GM12878 (cell line): ENCODE data around the gene THSD4.

Experiments used
- EP300 ChIP-seq, 2 experiments: fragments of 150-350 bp in 1 of 2; IDR thresholded peaks; 2 replicates each; pipeline ENCODE4 v1.6.1; 2011 to 2012; ENCODE audit warnings: low read depth in 2 of 2, low read length in 2 of 2, borderline replicate concordance in 1 of 2, improper control_type of control experiment in 1 of 2, inconsistent platforms in 1 of 2; ENCODE audit not compliant: control insufficient read depth in 1 of 2
- KDM1A ChIP-seq: fragments of 200-600 bp; sonication (generic); IDR thresholded peaks from 2 replicates; pipeline ENCODE4 v1.6.1; 2016; ENCODE audit warnings: borderline replicate concordance
- NR2C1 ChIP-seq: fragments of 450-650 bp; IDR thresholded peaks from 2 replicates; pipeline ENCODE4 v1.6.1; 2017; ENCODE audit warnings: antibody characterized with exemption, mild to moderate bottlenecking, moderate library complexity
- PAX5 ChIP-seq: IDR thresholded peaks from 2 replicates; pipeline ENCODE4 v1.6.1; 2011; ENCODE audit warnings: low read depth, low read length, borderline replicate concordance
- POLR2AphosphoS5 ChIP-seq: IDR thresholded peaks from 2 replicates; pipeline ENCODE4 v1.6.1; 2011; ENCODE audit warnings: mild to moderate bottlenecking, low read length, inconsistent platforms
- RFX5 ChIP-seq: IDR thresholded peaks from 2 replicates; pipeline ENCODE4 v1.6.1; 2011; ENCODE audit warnings: low read depth, low read length, improper control_type of control experiment
- TAF1 ChIP-seq: IDR thresholded peaks from 2 replicates; pipeline ENCODE4 v1.6.1; 2011; ENCODE audit warnings: mild to moderate bottlenecking, low read depth, low read length, borderline replicate concordance
- ZNF217 ChIP-seq: fragments of 450-650 bp; IDR thresholded peaks from 2 replicates; pipeline ENCODE4 v1.6.1; 2017; ENCODE audit warnings: antibody characterized with exemption, mild to moderate bottlenecking
- TF ChIP-seq, protein P1 (sequence below): fragments of 150-350 bp; IDR thresholded peaks from 2 replicates; pipeline ENCODE4 v1.6.1; 2016; ENCODE audit warnings: low read depth, low read length
- TF ChIP-seq, protein P2 (sequence below), 3 experiments: IDR thresholded peaks in 2 of 3; conservative IDR thresholded peaks in 1 of 3; 2 replicates each; pipeline ENCODE4 v1.5.1; 2011; ENCODE audit warnings: low read depth in 3 of 3, low read length in 3 of 3, mild to moderate bottlenecking in 3 of 3, control low read depth in 2 of 3, moderate library complexity in 2 of 3, inconsistent platforms in 1 of 3, mixed read lengths in 1 of 3; ENCODE audit not compliant: control insufficient read depth in 2 of 3, insufficient read depth in 1 of 3; ENCODE audit errors: extremely low read depth in 1 of 3
- TF ChIP-seq, protein P3 (sequence below): IDR thresholded peaks from 2 replicates; pipeline ENCODE4 v1.6.1; 2011; ENCODE audit warnings: low read depth, low read length, improper control_type of control experiment, borderline replicate concordance

DNA sequence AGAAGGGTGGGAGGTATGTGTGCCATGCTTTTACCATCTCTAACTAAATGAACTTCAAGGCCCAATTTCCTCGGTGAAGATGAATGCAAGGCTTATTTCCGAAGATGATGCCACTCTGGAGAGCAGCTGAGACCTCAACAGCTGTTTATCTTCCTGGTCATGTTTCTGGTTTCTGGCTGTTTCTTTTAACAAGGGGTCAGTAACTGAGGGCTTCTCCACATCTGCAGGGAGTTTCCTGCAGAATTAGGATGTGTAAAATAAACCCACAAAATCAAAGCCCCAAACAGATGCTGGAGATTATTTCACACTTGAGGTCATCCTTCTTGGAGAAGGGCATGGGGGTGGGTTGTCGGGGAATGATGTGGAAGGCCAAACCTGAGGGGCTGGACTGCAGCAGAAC, 220.3 kb downstream of the THSD4 start:
- TF ChIP-seq TAF1 (no peak), POLR2AphosphoS5 (no peak), KDM1A (no peak), RFX5 (no peak), ZNF217 (no peak), PAX5 (no peak), EP300 (IDR thresholded peaks at IDR 0.05; ENCODE audit: borderline replicate concordance in 1 of 2, control insufficient read depth in 1 of 2, low read depth in 2 of 2, low read length in 2 of 2) (no peak), NR2C1 (no peak)
- TF ChIP-seq, protein P1, sequence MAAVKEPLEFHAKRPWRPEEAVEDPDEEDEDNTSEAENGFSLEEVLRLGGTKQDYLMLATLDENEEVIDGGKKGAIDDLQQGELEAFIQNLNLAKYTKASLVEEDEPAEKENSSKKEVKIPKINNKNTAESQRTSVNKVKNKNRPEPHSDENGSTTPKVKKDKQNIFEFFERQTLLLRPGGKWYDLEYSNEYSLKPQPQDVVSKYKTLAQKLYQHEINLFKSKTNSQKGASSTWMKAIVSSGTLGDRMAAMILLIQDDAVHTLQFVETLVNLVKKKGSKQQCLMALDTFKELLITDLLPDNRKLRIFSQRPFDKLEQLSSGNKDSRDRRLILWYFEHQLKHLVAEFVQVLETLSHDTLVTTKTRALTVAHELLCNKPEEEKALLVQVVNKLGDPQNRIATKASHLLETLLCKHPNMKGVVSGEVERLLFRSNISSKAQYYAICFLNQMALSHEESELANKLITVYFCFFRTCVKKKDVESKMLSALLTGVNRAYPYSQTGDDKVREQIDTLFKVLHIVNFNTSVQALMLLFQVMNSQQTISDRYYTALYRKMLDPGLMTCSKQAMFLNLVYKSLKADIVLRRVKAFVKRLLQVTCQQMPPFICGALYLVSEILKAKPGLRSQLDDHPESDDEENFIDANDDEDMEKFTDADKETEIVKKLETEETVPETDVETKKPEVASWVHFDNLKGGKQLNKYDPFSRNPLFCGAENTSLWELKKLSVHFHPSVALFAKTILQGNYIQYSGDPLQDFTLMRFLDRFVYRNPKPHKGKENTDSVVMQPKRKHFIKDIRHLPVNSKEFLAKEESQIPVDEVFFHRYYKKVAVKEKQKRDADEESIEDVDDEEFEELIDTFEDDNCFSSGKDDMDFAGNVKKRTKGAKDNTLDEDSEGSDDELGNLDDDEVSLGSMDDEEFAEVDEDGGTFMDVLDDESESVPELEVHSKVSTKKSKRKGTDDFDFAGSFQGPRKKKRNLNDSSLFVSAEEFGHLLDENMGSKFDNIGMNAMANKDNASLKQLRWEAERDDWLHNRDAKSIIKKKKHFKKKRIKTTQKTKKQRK: no peak
- TF ChIP-seq, protein P2, sequence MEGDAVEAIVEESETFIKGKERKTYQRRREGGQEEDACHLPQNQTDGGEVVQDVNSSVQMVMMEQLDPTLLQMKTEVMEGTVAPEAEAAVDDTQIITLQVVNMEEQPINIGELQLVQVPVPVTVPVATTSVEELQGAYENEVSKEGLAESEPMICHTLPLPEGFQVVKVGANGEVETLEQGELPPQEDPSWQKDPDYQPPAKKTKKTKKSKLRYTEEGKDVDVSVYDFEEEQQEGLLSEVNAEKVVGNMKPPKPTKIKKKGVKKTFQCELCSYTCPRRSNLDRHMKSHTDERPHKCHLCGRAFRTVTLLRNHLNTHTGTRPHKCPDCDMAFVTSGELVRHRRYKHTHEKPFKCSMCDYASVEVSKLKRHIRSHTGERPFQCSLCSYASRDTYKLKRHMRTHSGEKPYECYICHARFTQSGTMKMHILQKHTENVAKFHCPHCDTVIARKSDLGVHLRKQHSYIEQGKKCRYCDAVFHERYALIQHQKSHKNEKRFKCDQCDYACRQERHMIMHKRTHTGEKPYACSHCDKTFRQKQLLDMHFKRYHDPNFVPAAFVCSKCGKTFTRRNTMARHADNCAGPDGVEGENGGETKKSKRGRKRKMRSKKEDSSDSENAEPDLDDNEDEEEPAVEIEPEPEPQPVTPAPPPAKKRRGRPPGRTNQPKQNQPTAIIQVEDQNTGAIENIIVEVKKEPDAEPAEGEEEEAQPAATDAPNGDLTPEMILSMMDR (IDR thresholded peaks at IDR 0.05 in 2 of 3, conservative IDR thresholded peaks at IDR 0.05 in 1 of 3; ENCODE audit: control insufficient read depth in 2 of 3, extremely low read depth in 1 of 3, insufficient read depth in 1 of 3, low read depth in 3 of 3, low read length in 3 of 3): no peak
- TF ChIP-seq, protein P3, sequence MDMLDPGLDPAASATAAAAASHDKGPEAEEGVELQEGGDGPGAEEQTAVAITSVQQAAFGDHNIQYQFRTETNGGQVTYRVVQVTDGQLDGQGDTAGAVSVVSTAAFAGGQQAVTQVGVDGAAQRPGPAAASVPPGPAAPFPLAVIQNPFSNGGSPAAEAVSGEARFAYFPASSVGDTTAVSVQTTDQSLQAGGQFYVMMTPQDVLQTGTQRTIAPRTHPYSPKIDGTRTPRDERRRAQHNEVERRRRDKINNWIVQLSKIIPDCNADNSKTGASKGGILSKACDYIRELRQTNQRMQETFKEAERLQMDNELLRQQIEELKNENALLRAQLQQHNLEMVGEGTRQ: no peak
